Right renal pelvis (tissue), 4 donors: ENCODE results near the gene SLC2A8. TPM values are rescaled to one million over a fixed set of nuclear protein-coding genes. Genes with fewer than 3 reads are reported as not detected.

Experiments used
- DNase-seq, 4 donors: peaks; one replicate each; pipeline ENCODE4 v3.0.0-alpha.2; 2013; ENCODE audit warnings: low read depth in 4 of 4, low spot score in 3 of 4, missing footprints in 1 of 4
- polyA plus RNA-seq, 4 donors: library from polyadenylated mRNA; unstranded; fragments of 120-200 nt; gene quantifications; one replicate each; pipeline ENCODE4 v1.2.1, GENCODE V29; 2013; ENCODE audit not compliant: insufficient read length in 4 of 4

The SLC2A8 gene
- polyA plus RNA-seq, 4 donors = 17.1 to 23.3 (median 19.9) TPM

- peak; percentile 83 to 88 (median 84) for DNase-seq
Measured at GRCh38 chr9:127423934-127424675, 27.1 kb downstream of the SLC2A8 start, which contains the start of gene ZNF79. Gene ZNF79, plus strand, starts transcription at chr9:127424382. Its CDS starts 406 bp downstream, at chr9:127424788.

GRCh38 chr9:127424676-127424999 is 27.7 kb downstream of the SLC2A8 start:
- no peak for DNase-seq

DNA sequence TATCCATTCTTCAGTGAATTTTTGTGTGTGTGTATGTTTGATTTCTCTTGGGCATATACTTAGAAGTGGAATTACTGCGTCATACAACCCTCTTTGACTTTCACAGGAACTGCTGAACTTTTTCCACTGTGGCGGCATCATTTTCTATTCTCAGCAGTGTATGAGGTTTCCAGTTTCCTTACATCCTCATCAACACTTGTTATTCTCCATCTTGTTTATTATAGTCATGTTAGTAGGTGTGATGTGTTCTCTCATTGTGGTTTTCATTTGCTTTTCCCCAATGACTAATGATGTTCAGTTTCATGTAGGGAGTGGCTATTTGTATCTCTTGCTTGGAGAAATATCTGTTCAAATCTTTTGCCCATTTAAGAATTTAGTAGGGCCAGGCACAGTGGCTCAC is 29.8 kb downstream of the SLC2A8 start:
- no peak for DNase-seq

- DNase-seq = no peak
Measured at GRCh38 chr9:127428348-127428747, 31.4 kb downstream of the SLC2A8 start.

GRCh38 chr9:127430415-127430814 is 33.4 kb downstream of the SLC2A8 start:
- DNase-seq = no peak

DNA sequence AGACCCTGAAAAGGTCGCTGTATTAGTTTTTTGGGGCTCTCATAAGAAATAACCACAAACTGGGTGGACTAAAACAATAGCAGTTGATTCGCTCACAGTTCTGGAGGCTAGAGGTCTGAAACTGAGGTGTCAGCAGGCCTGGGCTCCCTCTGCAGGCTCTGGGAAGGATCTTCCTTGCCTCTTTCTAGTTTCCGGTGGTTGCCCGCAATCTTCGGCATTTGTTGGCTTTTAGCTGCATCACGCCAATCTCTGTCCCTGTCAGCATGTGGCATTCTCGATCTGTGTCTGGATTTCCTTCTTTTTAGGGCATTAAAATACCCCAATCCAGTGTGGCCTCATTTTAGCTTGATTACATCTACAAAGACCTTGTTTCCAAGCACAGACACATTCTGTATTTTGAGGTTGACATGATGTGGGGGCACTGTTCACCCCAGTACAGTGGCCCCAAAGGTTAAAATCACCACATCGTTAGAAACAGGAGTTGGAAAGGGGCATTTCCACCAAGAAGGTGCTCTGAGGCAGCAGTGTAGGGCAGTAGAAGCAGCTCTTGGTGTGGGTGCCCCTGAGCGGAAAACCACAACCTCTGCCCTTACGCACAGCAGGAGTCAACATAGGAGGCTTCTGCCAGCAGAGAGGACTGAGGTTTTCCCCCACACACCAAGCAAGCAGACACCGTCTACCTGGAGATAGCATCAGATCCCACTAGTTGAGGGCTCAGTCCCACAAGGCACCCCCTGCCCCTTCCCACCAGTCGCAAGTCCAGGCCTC is 40.7 kb downstream of the SLC2A8 start:
- no peak for DNase-seq

DNA sequence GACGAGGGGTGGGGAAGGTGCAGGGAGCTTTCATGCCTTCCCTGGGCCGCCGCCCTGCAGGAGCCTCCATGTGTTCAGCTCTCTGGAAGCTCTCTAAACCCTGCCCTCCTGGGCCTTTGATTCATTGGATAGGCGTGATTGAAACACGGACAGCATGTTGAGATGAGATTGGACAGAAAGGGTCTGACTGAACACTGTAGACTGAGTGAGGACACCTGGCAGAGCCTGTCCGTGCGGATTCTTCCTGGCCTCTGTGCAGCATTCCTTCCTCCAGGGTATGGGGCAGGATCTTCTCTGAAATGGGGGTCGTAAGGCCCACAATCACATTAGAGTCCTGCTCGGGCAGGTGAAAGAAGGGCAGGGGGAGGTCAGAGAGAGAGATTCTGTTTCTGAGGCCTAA is 41.4 kb downstream of the SLC2A8 start:
- DNase-seq = no peak

GRCh38 chr9:127444283-127444920 is 47.4 kb downstream of the SLC2A8 start:
- DNase-seq = no peak

DNA sequence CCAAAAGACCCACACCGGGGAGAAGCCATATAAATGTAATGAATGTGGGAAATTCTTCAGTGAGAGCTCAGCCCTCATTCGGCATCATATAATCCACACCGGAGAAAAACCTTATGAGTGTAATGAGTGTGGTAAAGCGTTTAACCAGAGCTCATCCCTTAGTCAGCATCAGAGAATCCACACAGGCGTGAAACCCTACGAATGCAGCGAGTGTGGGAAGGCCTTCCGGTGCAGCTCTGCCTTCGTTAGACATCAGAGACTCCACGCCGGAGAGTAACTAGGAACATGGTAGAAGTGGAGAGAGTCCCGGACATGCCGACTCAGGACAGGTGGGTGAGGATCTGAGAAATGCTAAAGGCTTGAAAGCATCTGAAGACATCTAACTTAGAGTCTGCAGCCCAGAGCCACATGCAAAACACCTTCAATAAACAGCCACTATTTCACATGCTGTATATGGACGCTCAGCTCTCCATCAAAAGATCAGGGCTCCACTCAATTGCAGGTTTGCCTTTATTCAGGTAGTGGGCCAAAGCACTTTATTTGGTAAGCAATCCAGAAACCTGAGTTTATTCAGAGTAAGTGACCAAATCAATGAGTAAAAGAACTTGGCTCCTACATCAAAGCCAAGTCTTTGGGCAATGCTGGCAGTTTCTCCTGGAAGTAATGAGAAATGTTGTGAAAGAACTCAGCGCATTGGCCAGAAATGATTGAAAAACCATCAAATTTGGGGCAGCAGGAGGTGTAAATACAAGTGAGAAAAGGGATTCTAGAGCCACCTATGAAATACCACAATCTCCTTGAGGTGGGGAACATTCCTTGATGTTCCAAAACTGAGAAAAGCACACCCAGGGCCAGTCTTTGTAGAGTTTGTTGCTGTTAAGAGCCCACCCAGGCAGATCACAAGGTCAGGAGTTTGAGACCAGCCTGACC is 48.2 kb downstream of the SLC2A8 start:
- no peak for DNase-seq

DNA sequence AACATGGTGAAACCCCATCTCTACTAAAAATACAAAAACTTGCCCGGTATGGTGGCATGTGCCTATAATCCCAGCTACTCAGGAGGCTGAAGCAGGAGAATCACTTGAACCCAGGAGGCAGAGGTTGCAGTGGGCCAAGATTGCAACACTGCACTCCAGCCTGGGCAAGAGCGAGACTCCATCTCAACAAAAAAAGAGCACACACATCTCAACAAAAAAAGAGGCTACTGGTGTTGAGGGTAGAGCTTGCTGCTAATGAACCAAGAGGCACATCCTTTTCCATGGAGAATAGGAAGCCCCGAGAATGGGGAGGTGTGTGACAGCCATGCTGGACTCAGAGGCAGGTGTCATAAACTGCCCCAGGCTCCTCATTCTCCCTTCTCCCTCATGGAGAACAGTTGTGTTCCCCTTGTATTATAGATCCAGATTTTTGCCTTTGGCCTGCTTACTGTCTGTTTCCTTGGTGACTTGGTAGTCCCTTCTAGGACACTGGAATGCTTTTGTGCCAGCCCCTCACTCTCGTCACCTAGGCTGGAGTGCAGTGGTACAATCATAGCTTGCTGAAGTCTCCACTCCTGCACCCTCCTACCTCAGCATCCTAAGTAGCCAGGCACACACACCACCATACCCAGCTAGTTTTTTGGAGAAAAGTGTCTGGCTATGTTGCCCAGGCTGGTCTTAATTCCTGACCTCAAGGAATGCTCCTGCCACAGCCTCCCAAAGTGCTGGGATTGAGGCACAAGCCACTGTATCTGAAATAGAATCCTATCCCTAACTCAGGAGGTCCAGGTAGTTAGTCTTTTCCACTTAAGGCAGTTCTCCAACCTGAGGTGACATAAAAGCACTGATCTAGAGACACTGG is 49.1 kb downstream of the SLC2A8 start:
- no peak for DNase-seq

DNA sequence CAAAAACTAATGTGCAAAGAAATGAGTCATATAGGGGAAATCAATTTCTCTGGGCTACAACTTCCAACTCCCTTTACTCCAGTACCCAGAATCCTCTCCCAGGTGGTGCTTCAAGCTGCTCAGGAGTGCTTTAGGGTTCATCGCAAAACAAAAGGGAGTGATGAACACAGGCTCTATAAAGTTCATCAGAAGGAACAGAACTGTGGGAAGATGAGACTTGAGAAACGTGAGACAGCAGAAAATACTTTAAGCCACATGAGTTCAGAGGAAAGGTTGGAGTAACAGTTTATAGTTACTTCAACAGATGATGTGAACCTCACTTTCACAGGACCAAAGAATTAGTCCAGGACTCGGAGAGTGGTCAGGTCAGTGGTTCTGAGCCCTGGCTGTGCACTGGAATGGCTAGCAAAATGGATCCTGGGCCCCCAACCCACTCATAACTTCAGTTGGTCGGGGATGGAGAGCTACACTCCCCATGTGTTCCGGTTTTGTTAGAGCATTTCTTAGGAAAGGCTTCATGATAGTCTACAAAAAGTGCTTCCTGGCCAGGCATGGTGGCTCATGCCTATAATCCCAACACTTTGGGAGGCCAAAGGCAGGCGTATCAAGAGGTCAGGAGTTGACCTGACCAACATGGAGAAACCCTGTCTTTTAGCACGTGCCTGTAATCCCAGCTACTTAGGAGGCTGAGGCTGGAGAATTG is 49.9 kb downstream of the SLC2A8 start:
- DNase-seq = no peak

- no peak for DNase-seq
Measured at GRCh38 chr9:127447416-127448111, 50.6 kb downstream of the SLC2A8 start.

DNA sequence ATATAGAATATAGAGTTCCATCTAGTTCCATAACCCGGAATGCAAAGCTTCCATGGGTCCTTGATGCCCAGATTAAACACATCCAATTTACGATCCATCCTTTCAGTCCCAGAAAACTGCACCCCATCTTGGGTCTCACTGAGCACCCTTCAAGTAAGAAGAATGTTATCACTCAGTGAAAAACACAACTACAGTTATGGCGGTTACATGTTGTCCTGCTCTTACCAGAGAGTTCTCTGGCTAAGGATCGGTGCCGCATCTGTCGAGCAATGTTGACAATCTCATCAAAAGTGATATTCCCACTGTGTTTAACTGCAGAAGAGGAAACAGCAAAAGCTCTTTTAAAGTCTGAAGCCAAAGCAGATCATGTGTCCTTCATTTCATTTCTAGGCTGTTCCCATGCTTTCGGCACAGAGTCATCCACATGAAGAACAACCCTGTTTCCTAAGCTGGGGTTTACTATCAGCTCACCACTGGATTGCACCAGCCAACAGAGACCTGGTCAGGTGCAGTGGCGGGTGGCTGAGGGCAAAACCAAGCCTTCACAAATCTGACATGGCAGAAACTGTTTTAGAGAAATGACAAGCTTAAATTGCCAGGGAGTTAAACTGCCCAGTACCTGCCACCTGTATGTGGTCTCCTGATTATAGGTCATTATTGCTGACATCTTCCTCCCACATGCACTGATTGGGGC is 51.3 kb downstream of the SLC2A8 start:
- no peak for DNase-seq

GRCh38 chr9:127449332-127449966 is 52.5 kb downstream of the SLC2A8 start:
- no peak for DNase-seq

DNA sequence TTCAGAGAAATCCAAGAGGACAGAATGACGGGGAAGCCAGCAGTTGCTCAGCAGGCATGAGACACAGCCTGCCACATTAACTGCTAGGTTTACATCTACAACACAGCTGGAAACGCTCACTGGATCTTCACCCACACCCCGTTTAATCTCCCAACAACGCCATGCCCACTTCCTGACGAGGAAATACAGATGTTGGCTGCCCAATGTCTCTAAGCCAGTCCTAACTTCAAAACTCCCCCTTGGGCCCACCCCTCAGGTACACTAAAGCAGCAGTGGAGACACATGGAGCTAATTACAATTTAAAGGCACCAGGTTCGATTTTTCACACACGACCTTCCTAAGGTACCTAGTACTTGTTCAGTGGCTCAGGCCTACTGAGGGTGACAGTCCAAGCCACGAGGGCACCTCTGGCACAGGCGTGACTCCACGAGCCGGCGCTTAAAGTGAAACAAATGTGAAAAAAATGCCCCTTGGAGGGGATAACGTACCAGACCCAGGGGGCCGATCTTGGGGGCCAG is 53.3 kb downstream of the SLC2A8 start:
- peak in 1 of 4 donors; percentile 7 for DNase-seq

DNA sequence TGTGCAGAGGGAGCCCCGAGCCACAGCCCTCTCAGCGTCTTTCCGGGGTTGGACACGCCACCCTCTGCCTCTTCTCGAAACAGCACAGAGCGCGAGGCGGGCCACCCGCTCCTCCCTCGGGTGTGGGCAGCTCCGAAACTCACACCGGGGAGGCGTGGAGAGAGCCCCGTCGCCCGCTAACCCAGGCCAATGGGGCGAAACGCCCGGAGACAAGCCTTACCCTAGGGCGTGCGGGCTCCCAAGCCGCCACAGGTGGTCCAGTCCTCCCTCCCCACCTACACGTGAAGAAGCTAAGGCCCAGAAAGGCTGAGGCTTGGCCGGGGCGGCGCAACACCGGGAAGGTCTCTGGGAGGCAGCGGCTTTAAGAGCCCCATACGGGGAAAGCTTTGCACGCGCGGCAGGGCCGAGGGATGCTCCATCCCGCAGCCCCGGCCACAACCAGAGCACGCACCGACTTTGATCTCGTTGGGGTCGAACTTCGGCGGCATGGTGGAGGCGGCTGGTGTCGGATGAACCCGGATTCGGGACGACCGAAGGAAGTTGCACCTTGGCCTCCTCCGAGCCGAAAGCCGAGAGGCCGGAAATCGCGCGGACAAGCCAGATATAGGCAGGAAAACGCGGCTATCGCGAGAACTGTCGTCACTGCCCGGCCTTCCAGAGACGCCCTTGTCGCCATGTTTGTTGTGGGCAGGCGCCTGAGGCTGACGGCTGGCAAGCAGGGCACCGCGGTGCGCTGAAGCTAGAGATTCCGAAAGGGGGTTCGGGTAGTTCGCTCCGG is 54.0 kb downstream of the SLC2A8 start, which contains the start of the genes LRSAM1 and RPL12:
LRSAM1 (plus strand) TSS at position 681 of the 778 bp plus-strand sequence. CDS start 3,018 bp downstream, outside the sequence.
RPL12 (minus strand) TSS at position 577 of the 778 bp plus-strand sequence; CDS start at position 488, 89 bp downstream.
- DNase-seq = peak; percentile 94 to 99 (median 96)
